Gastrocnemius medialis (tissue), 4 donors: Measurements from ENCODE around the gene SIRPD.

Experiments
- CTCF ChIP-seq, 5 experiments: fragments of 450-650 bp in 3 of 5; fragments of 200-600 bp in 2 of 5; sonication (generic) in 2 of 5; IDR thresholded peaks in 4 of 5; conservative IDR thresholded peaks in 1 of 5; 1 replicate in 4 of 5; 2 replicates in 1 of 5; pipeline ENCODE4 v1.5.1; 2016 to 2019; ENCODE audit warnings: antibody characterized with exemption in 5 of 5, mild to moderate bottlenecking in 3 of 5, moderate library complexity in 3 of 5
- POLR2A ChIP-seq, 2 donors: fragments of 450-650 bp; IDR thresholded peaks; one replicate each; pipeline ENCODE4 v1.6.1; 2017; ENCODE audit warnings: antibody characterized with exemption in 2 of 2, mild to moderate bottlenecking in 2 of 2, moderate library complexity in 2 of 2

GRCh38 chr20:1494436-1494835 is 63.1 kb downstream of the SIRPD start:
- TF ChIP-seq CTCF (IDR thresholded peaks at IDR 0.05 in 4 of 5, conservative IDR thresholded peaks at IDR 0.05 in 1 of 5) (no peak), POLR2A (IDR thresholded peaks at IDR 0.05) (no peak)
